GM15510 (cell line): ENCODE results near the gene PERCC1.

Source experiments
- POLR2A ChIP-seq: IDR thresholded peaks from 3 replicates; pipeline ENCODE4 v1.6.1; 2011; ENCODE audit warnings: borderline replicate concordance; ENCODE audit not compliant: insufficient read length; ENCODE audit errors: extremely low read depth

PERCC1 gene

GRCh38 chr16:1437606-1438005 is 6.7 kb downstream of the PERCC1 start:
- TF ChIP-seq POLR2A, result no peak

- TF ChIP-seq POLR2A, result no peak
These were observed 7.6 kb downstream of the PERCC1 start for GRCh38 chr16:1438229-1439057.

- TF ChIP-seq POLR2A, result no peak
These were observed 8.3 kb downstream of the PERCC1 start for GRCh38 chr16:1439058-1439698.

- TF ChIP-seq POLR2A, result no peak
These were observed 10.5 kb downstream of the PERCC1 start for GRCh38 chr16:1441391-1441829.

GRCh38 chr16:1442697-1443096 is 11.8 kb downstream of the PERCC1 start:
- no peak for TF ChIP-seq POLR2A

- TF ChIP-seq POLR2A, result no peak
These were observed 12.6 kb downstream of the PERCC1 start for GRCh38 chr16:1443403-1443973.

GRCh38 chr16:1443980-1444729 is 13.3 kb downstream of the PERCC1 start, which contains the start of gene CCDC154:
Gene CCDC154, minus strand, starts transcription at chr16:1444556. Its CDS starts 234 bp downstream, at chr16:1444322.
- no peak for TF ChIP-seq POLR2A

GRCh38 chr16:1444730-1445517 is 14.0 kb downstream of the PERCC1 start:
- TF ChIP-seq POLR2A, result no peak

GRCh38 chr16:1445518-1446203 is 14.8 kb downstream of the PERCC1 start:
- no peak for TF ChIP-seq POLR2A

GRCh38 chr16:1446296-1447080 is 15.6 kb downstream of the PERCC1 start:
- no peak for TF ChIP-seq POLR2A

- TF ChIP-seq POLR2A, result no peak
These were observed 17.1 kb downstream of the PERCC1 start for GRCh38 chr16:1447965-1448364.

GRCh38 chr16:1448536-1449116 is 17.7 kb downstream of the PERCC1 start:
- no peak for TF ChIP-seq POLR2A
